ENCODE data around the gene PEX5. TPM values are rescaled to one million over a fixed set of nuclear protein-coding genes. Genes with fewer than 3 reads are reported as not detected.

Gene PEX5
- polyA plus RNA-seq, 1 donor (not counting 4 experiments of a cell fraction or from before 2014, with no cell fraction given), result 14.4 TPM

DNA sequence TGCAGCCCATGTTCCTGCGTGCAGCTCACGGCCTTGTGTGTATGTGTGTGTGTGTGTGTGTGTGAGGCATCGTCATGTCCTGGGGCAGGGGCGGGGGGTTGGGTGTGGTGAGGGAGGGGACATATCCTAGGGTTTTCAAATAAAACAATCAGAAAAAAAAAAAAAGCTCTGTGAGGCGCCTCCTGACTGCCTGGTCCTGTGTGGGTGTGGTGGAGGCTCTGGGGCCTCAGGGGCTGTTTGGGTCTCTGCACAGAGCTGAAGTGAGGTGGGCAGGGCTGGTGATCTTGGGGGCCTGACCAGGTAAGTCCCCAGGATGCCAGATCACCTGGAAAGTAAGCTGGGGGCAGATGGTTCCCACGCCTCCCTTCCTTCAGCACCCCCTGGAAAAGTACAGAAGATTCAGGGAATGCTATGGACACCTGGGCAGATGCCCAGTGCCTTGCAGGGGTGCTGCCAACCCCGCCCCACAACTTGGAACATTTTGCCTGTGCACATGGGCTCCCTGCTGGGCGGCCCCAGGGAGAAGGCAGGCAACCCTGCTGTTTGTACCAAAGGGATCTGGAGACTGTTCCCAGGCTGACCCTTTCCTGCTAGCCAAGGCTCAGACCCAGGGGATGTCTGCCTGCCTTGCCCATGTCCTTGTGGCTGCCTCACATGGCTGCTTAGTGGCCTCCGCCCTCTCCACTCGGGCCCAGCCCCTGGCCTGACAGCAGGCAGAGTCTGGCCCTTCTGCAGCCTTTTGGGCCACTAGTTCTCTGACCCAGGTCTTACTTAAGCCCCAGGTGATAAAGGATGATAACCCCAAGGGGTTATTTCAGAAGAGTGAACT, 30.5 kb upstream of the PEX5 start:
- H3K9me1 ChIP-seq (ENCODE audit: control insufficient read depth, extremely low read depth, insufficient read depth, low read length), result no peaks in the 10 kb centered on the region
- no peak overlapping the region for H3K27ac ChIP-seq (ENCODE audit: control insufficient read depth, insufficient read depth, low read length)
- TF ChIP-seq, protein P1, sequence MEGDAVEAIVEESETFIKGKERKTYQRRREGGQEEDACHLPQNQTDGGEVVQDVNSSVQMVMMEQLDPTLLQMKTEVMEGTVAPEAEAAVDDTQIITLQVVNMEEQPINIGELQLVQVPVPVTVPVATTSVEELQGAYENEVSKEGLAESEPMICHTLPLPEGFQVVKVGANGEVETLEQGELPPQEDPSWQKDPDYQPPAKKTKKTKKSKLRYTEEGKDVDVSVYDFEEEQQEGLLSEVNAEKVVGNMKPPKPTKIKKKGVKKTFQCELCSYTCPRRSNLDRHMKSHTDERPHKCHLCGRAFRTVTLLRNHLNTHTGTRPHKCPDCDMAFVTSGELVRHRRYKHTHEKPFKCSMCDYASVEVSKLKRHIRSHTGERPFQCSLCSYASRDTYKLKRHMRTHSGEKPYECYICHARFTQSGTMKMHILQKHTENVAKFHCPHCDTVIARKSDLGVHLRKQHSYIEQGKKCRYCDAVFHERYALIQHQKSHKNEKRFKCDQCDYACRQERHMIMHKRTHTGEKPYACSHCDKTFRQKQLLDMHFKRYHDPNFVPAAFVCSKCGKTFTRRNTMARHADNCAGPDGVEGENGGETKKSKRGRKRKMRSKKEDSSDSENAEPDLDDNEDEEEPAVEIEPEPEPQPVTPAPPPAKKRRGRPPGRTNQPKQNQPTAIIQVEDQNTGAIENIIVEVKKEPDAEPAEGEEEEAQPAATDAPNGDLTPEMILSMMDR (optimal IDR thresholded peaks at IDR 0.05 in 1 of 3, IDR thresholded peaks at IDR 0.05 in 1 of 3, conservative IDR thresholded peaks at IDR 0.05 in 1 of 3; ENCODE audit: extremely low read depth in 1 of 3, insufficient read depth in 2 of 3, low read length in 3 of 3), result no peak
- no peak for TF ChIP-seq EZH2 (IDR thresholded peaks at IDR 0.05; ENCODE audit: low read length)
- no peak overlapping the region for H3K4me2 ChIP-seq (ENCODE audit: control insufficient read depth, extremely low read depth, insufficient read depth, low read depth, low read length)
- peaks cover 0 to 6% of the 10 kb centered on the region in 2 experiments for H3K36me3 ChIP-seq (ENCODE audit: control insufficient read depth in 2 of 2, extremely low read depth in 1 of 2, insufficient read depth in 2 of 2, low read length in 2 of 2)
- no peak overlapping the region for H3K4me3 ChIP-seq (ENCODE audit: control insufficient read depth in 2 of 3, extremely low read depth in 1 of 3, insufficient read depth in 2 of 3, low read depth in 1 of 3, low read length in 3 of 3)
- H3K27me3 ChIP-seq (ENCODE audit: control insufficient read depth, extremely low read depth, insufficient read depth, low read length), result peaks cover 9% of the 10 kb centered on the region
- H3K79me2 ChIP-seq (ENCODE audit: control insufficient read depth, insufficient read depth, low read length), result no peaks in the 10 kb centered on the region
- dilution Hi-C loops (cut with MboI; ENCODE audit: extremely low pct_ligation_motif_present, low sequenced_read_pairs), result no loop called here
- FAIRE-seq, result no peak
- peaks cover 16% of the 10 kb centered on the region for H3K4me1 ChIP-seq (ENCODE audit: control insufficient read depth, extremely low read depth, insufficient read depth, low read length)
- H2AFZ ChIP-seq (ENCODE audit: control insufficient read depth, low read length), result no peak overlapping the region
- no peaks in the 10 kb centered on the region for H3K9me3 ChIP-seq (ENCODE audit: control insufficient read depth, low read depth, low read length)
- no peak for DNase-seq (ENCODE audit: low read depth, low spot score)
- H4K20me1 ChIP-seq (ENCODE audit: control insufficient read depth, extremely low read depth, insufficient read depth, low read length), result peaks cover 3% of the 10 kb centered on the region
- no peak overlapping the region for H3K9ac ChIP-seq (ENCODE audit: control insufficient read depth, extremely low read depth, insufficient read depth, low read length)

DNA sequence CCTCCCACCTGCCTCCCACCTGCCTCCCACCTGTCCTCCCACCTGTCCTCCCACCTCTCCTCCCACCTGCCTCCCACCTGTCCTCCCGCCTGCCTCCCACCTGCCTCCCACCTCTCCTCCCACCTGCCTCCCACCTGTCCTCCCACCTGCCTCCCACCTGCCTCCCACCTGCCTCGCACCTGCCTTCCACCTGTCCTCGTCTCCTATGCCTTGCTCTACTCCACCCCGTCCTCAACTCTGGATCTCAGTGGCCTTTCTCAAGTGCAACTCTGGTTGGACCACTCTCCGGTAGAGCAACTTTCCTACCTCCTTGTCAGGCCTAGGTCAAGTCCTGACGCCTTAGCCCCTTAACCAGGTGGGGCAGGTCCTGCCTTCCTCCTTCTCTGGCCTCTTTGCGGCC, 29.3 kb upstream of the PEX5 start:
- Histone ChIP-seq H4K20me1 (ENCODE audit: control insufficient read depth, extremely low read depth, insufficient read depth, low read length) (peaks cover 3% of the 10 kb centered on the region), H3K9me3 (ENCODE audit: control insufficient read depth, low read depth, low read length) (no peaks in the 10 kb centered on the region), H3K27me3 (ENCODE audit: control insufficient read depth, extremely low read depth, insufficient read depth, low read length) (peaks cover 9% of the 10 kb centered on the region), H3K9me1 (ENCODE audit: control insufficient read depth, extremely low read depth, insufficient read depth, low read length) (no peaks in the 10 kb centered on the region), H3K79me2 (ENCODE audit: control insufficient read depth, insufficient read depth, low read length) (no peaks in the 10 kb centered on the region), H3K4me3 (ENCODE audit: control insufficient read depth in 2 of 3, extremely low read depth in 1 of 3, insufficient read depth in 2 of 3, low read depth in 1 of 3, low read length in 3 of 3) (no peak overlapping the region), H3K27ac (ENCODE audit: control insufficient read depth, insufficient read depth, low read length) (no peak overlapping the region), H3K4me2 (ENCODE audit: control insufficient read depth, extremely low read depth, insufficient read depth, low read depth, low read length) (no peak overlapping the region), H3K4me1 (ENCODE audit: control insufficient read depth, extremely low read depth, insufficient read depth, low read length) (peaks cover 12% of the 10 kb centered on the region), H3K36me3 (ENCODE audit: control insufficient read depth in 2 of 2, extremely low read depth in 1 of 2, insufficient read depth in 2 of 2, low read length in 2 of 2) (peaks cover 0 to 6% of the 10 kb centered on the region in 2 experiments), H3K9ac (ENCODE audit: control insufficient read depth, extremely low read depth, insufficient read depth, low read length) (no peak overlapping the region), H2AFZ (ENCODE audit: control insufficient read depth, low read length) (no peak overlapping the region)
- FAIRE-seq (no peak), DNase-seq (ENCODE audit: low read depth, low spot score) (no peak)
- dilution Hi-C loops (cut with MboI; ENCODE audit: extremely low pct_ligation_motif_present, low sequenced_read_pairs), result no loop called here
- TF ChIP-seq EZH2 (IDR thresholded peaks at IDR 0.05; ENCODE audit: low read length), result no peak
- TF ChIP-seq, protein P1 (optimal IDR thresholded peaks at IDR 0.05 in 1 of 3, IDR thresholded peaks at IDR 0.05 in 1 of 3, conservative IDR thresholded peaks at IDR 0.05 in 1 of 3; ENCODE audit: extremely low read depth in 1 of 3, insufficient read depth in 2 of 3, low read length in 3 of 3), result no peak

Data from keratinocyte (primary cell).